ENCODE measurements around the gene FER. TPM values are rescaled to one million over a fixed set of nuclear protein-coding genes. Genes with fewer than 3 reads are reported as not detected.

FER gene
- total RNA-seq, 1 experiment from 2014 or later = 19.4 TPM

GRCh38 chr5:109028608-109029299 lies 281.1 kb downstream of the FER start:
- H3K4me2 ChIP-seq (ENCODE audit: low read length) = peak overlapping the region; percentile 32; the same call in 1 of the 2 replicates
- DNase-seq = peak; percentile 50
- BruUV-seq (replicated peaks) = no TSS peak
- CTCF ChIA-PET = no interaction called here
- H3K4me3 ChIP-seq (ENCODE audit: low read length) = no peak overlapping the region
- TF ChIP-seq CTCF (conservative IDR thresholded peaks at IDR 0.05; ENCODE audit: low read depth, low read length) (no peak), EZH2 (IDR thresholded peaks at IDR 0.05; ENCODE audit: low read length, unreplicated experiment) (no peak), EZH2phosphoT487 (IDR thresholded peaks at IDR 0.05; ENCODE audit: borderline replicate concordance, low read length) (no peak)
- peaks cover 4% of the 10 kb centered on the region for H3F3A ChIP-seq (ENCODE audit: low read length, unreplicated experiment)
- H3K36me3 ChIP-seq (ENCODE audit: low read depth, low read length) = no peaks in the 10 kb centered on the region
- no peaks in the 10 kb centered on the region for H4K20me1 ChIP-seq (ENCODE audit: low read length)
- no peak overlapping the region for H3K9ac ChIP-seq (ENCODE audit: low read length)
- H2AFZ ChIP-seq (ENCODE audit: low read length) = no peak overlapping the region
- peaks cover 16% of the 10 kb centered on the region for H3K4me1 ChIP-seq (ENCODE audit: insufficient read depth, low read length)
- H3K9me2 ChIP-seq (replicated peaks; ENCODE audit: low read length) = no peaks in the 10 kb centered on the region; the same call in 1 of the 2 replicates
- no peaks in the 10 kb centered on the region for H3K27me3 ChIP-seq (ENCODE audit: low read length)
- intact Hi-C loops (cut with micrococcal nuclease) = no loop called here
- no peaks in the 10 kb centered on the region for H3K79me2 ChIP-seq (ENCODE audit: low read length)
- peak; percentile 81 for ATAC-seq
- POLR2A ChIA-PET (ENCODE audit: unreplicated experiment) = interaction anchor here (0.6 kb wide), 1 partner anchor 50 kb away, joined by 11 read pairs; no protein-coding TSS in a partner anchor
- peak overlapping the region; percentile 28 for H3K27ac ChIP-seq (ENCODE audit: low read length)
- no peaks in the 10 kb centered on the region for H3K9me3 ChIP-seq (ENCODE audit: low read length)

DNA sequence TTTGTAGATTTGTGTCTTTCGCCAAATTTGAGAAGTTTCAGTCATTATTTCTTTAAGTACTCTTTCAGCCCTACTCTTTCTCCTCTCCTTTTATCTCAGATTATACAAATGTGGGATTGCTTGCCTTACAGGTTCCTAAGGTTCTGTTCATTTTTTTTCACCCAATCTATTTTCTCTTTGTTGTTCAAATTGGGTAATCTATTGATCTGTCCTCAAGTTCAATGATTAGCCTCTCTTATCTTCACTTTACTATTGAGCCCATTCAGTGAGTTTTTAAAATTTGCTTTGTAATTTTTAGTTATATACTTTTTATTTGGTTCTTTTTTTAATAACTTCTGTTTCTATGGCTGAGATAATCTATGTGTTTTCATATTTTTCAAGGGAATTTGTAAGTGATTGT lies 282.1 kb downstream of the FER start:
- TF ChIP-seq EZH2phosphoT487 (IDR thresholded peaks at IDR 0.05; ENCODE audit: borderline replicate concordance, low read length) (no peak), CTCF (conservative IDR thresholded peaks at IDR 0.05; ENCODE audit: low read depth, low read length) (no peak), EZH2 (IDR thresholded peaks at IDR 0.05; ENCODE audit: low read length, unreplicated experiment) (no peak)
- no peaks in the 10 kb centered on the region for H4K20me1 ChIP-seq (ENCODE audit: low read length)
- no TSS peak for BruUV-seq (replicated peaks)

More for the DNA sequence above, 282.1 kb downstream of the FER start:
- intact Hi-C loops (cut with micrococcal nuclease) = no loop called here
- Histone ChIP-seq H3K27ac (ENCODE audit: low read length) (no peak overlapping the region), H3K79me2 (ENCODE audit: low read length) (no peaks in the 10 kb centered on the region), H3K4me1 (ENCODE audit: insufficient read depth, low read length) (peaks cover 16% of the 10 kb centered on the region), H3K4me3 (ENCODE audit: low read length) (no peak overlapping the region), H3K36me3 (ENCODE audit: low read depth, low read length) (no peaks in the 10 kb centered on the region), H3K9ac (ENCODE audit: low read length) (no peak overlapping the region), H3K9me3 (ENCODE audit: low read length) (no peaks in the 10 kb centered on the region), H3K9me2 (replicated peaks; ENCODE audit: low read length) (no peaks in the 10 kb centered on the region; the same call in 1 of the 2 replicates), H3F3A (ENCODE audit: low read length, unreplicated experiment) (peaks cover 4% of the 10 kb centered on the region), H3K4me2 (ENCODE audit: low read length) (no peak overlapping the region), H3K27me3 (ENCODE audit: low read length) (no peaks in the 10 kb centered on the region), H2AFZ (ENCODE audit: low read length) (no peak overlapping the region)
- ChIA-PET CTCF (no interaction called here), POLR2A (ENCODE audit: unreplicated experiment) (no interaction called here)
- ATAC-seq (no peak), DNase-seq (no peak)
